CD1c-positive myeloid dendritic cell (primary cell): ENCODE measurements around the gene CLDN16.
A peak's percentile ranks its signal among the peaks of the same experiment; 100 is the strongest.

Source experiments
- DNase-seq: peaks from one replicate; pipeline ENCODE4 v3.0.0-alpha.2; 2016; ENCODE audit errors: extremely low spot score

The CLDN16 gene

GRCh38 chr3:190380184-190380583 lies 7.8 kb upstream of the CLDN16 start:
- DNase-seq, result no peak

- DNase-seq, result no peak
Observed at GRCh38 chr3:190381441-190381840, 6.5 kb upstream of the CLDN16 start.

DNA sequence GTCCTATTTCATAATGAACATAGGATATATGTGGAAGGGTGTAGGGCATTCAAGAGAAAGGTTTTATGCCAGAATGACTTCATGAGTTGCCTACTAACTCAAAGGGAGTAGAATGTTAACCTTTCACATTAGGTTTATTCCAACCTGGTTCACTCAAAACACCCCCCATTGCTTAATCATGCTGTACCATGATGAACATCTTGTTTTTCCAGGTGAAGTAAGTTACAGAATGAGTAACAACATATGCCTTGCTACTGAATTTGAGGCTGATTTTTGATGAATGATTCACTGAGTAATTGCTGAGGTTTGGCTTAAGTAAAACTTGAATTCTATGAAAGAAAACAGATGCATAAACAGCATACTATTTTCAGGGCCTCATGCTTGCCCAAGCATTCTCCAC lies 5.9 kb upstream of the CLDN16 start:
- no peak for DNase-seq

GRCh38 chr3:190384309-190384756 lies 3.6 kb upstream of the CLDN16 start:
- DNase-seq, result peak; percentile 44

- DNase-seq, result peak; percentile 41
Observed at GRCh38 chr3:190385731-190386688, 2.0 kb upstream of the CLDN16 start.

GRCh38 chr3:190388703-190389102 lies 740 bp downstream of the CLDN16 start:
- DNase-seq, result no peak

DNA sequence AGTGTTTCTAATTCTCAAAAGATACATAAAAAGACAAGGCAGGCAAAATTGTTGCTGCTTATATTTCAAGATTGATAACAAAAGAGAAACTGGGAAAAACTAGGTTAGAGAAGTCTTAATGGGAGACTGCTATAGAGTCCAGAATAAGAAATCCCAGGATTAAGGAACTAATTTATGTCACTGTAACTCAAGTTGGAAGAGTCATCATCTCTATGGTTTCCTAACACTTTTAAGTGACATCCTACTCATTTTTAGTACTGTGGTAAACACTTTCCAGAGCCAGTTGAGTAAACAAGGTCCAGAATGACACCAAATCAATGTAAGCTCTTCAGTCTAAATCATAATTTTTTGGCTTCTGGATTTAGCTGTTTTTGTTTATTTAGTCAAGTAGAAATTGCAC lies 8.0 kb downstream of the CLDN16 start:
- peak; percentile 9 for DNase-seq

DNA sequence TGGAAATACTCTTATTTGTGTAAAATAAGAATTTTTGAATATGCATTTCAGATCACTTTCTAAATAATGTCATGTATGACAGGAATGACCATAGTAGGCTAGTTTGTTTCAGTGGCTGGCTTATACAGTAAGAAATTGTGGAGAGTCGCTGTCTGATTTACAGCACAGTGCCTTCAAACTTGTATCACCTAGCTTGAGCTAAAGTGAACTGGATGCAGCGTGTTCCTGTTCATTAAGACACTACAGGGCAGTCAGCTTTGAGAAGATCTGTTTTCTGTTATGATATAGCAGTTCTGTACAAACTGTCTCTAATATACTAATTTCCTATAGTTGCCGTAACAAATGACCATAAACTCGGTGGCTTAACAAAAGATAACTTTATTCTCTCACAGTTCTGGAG lies 9.9 kb downstream of the CLDN16 start:
- DNase-seq, result no peak

DNA sequence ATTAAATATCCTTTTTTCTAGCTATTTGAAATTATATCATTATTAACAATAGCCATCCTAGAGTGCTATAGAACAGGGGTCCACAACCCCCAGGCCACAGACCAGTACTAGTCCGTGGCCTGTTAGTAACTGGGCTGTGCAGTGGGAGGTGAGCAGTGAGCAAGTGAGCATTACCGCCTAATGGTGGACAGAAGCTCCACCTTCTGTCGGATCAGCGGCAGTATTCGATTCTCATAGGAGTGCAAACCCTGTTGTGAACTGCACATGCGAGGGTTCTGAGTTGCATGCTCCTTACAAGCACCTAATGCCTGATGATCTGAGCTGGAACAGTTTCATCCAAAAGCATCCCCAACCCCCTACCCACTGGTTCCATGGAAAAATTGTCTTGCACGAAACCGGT lies 11.7 kb downstream of the CLDN16 start:
- no peak for DNase-seq

GRCh38 chr3:190401963-190402362 lies 14.0 kb downstream of the CLDN16 start:
- DNase-seq, result no peak

GRCh38 chr3:190404715-190405114 lies 16.8 kb downstream of the CLDN16 start:
- DNase-seq, result no peak

DNA sequence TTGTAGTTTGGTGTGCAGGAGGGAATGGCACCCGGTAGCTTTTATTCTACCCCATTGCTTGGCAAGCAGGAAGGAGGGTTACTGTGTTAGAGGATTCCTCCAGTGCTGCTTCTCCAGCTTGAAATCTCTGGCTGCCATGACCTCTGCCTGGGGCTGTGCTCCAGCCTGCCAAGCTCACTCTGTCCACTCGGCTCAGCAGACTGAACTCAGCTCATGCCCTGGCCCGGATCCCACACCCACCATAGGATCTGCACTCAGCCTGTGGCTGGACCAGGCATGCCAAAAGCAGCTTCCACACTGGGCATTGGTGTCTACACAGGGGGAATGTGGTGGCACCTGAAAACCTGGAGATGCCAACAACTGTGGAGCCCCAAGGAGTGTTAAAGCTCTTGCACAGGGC lies 26.3 kb downstream of the CLDN16 start:
- no peak for DNase-seq

DNA sequence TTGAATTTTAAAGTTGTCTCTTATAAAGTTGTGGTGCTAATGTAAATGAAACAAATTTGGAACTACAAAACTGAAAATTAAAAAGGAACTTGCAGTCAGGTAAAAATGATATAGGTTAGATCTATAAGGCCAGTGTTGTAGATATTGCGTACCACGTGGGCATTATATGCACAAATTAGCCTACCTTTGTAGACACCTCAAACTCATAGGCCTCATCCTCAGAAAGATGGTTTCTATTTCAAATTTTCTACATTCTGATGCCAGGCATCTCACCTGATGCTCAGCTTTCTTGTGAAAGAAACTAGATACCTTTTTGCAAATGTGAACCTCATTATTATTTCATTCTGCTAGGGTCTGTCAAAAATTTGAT lies 36.1 kb downstream of the CLDN16 start:
- no peak for DNase-seq

- peak; percentile 54 for DNase-seq
Observed at GRCh38 chr3:190424478-190425439, 36.8 kb downstream of the CLDN16 start.

- DNase-seq, result no peak
Observed at GRCh38 chr3:190425833-190426232, 37.9 kb downstream of the CLDN16 start.

- no peak for DNase-seq
Observed at GRCh38 chr3:190426806-190427507, 39.0 kb downstream of the CLDN16 start.

DNA sequence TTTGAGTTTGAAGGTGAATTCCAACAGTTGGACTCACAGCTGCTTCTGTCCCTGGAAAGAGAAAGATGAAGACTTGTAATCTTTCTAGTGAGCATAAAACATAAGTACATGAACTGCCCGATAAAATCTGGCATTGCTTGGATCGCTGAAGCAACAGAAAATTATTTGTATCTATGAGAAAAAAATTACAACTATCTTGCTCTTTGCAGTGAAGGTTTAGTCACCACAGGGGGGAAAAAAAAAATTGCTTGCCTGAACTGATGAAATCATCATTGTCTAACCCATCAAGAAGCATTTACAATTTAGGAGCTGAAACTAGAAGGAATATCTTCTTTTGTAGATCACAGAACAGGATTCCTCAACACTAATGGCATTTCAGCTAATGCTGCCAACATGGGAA lies 41.7 kb downstream of the CLDN16 start:
- no peak for DNase-seq

- DNase-seq, result no peak
Observed at GRCh38 chr3:190430906-190431305, 42.9 kb downstream of the CLDN16 start.

DNA sequence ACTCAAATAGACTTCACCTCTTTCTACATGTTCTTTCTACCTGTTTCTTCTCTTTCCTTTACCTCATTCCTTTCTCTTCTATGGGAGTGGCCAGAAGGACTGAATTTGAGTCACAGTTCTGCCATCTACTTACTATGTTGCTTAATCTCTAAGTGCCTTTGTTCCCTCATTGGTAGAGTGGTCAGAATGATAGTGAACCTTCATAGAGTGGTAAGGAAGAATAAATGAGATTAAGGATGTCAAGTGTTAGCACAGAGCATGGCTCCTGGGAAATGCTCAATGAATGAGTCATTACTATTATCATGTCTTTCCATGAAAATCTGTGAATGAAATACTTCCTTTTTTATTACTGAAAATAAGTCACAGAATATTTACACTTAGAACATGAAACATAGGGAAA lies 44.3 kb downstream of the CLDN16 start:
- peak; percentile 32 for DNase-seq

- no peak for DNase-seq
Observed at GRCh38 chr3:190433626-190434025, 45.7 kb downstream of the CLDN16 start.

DNA sequence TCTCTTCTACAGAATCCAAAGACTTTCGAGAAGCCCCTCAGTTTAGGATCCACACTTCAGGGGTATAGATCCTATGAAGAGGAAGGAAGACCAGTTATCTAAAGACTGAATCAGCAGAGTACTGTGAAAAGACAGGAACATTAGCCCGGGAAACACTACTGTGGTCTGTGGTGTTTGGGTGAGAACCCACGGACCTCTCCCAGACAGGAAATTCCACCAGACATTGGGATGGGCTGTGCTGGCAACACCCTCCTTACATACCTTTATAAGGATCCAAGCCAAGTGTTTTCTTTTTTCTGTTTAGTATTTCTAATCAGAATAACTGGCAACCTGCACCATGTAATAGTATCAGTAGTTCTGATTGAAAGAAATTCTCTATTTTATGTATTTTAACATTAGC lies 47.7 kb downstream of the CLDN16 start:
- DNase-seq, result no peak

DNA sequence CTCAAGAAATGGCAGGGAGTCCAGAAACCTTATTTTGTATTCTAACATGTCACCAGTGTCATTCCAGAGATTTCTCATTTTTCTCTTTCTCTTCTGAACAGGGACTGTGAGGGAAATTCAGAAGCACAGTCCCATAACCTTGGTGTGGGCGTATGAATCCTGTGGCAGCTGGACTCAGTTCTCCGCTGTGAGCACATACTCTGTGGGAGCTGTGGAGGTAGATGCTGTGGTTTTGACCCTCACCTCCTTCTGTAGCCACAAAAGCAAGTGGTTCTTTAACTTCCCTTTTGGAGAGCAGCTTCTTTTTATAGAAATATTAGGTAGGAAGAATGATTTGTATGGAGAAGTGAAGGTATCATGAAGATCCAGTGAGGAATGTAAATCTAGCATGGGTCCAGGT lies 48.4 kb downstream of the CLDN16 start:
- DNase-seq, result peak; percentile 47
